Left ventricle myocardium inferior (tissue), 1 donor: Measurements from ENCODE around the gene RASL10B. TPM values are rescaled to one million over a fixed set of nuclear protein-coding genes. Genes with fewer than 3 reads are reported as not detected.

ENCODE experiments used
- DNase-seq: peaks from one replicate; pipeline ENCODE4 v3.0.0-alpha.2; 2020
- H3K27ac ChIP-seq: fragments of 200-600 bp; replicated peaks from 2 replicates; pipeline ENCODE4 v1.8.0; 2021
- H3K27me3 ChIP-seq: fragments of 200-600 bp; 2 replicates; pipeline ENCODE4 v1.8.0; 2021; ENCODE audit warnings: low read depth
- H3K36me3 ChIP-seq: fragments of 200-600 bp; 2 replicates; pipeline ENCODE4 v1.8.0; 2021
- H3K4me1 ChIP-seq: fragments of 200-600 bp; 2 replicates; pipeline ENCODE4 v1.8.0; 2021
- H3K4me3 ChIP-seq: fragments of 200-600 bp; 2 replicates; pipeline ENCODE4 v1.8.0; 2021; ENCODE audit warnings: mild to moderate bottlenecking, moderate library complexity
- H3K9me3 ChIP-seq: fragments of 200-600 bp; replicated peaks from 2 replicates; pipeline ENCODE4 v1.8.0; 2021
- CTCF ChIP-seq: fragments of 200-600 bp; IDR thresholded peaks from 2 replicates; pipeline ENCODE4 v1.8.0; 2021; ENCODE audit warnings: antibody characterized with exemption, mild to moderate bottlenecking, borderline replicate concordance
- intact Hi-C: fragments of 100-400 bp; cut with micrococcal nuclease; formaldehyde crosslinking; loops from one replicate; pipeline ENCODE4 v1.11.0; 2022
- total RNA-seq: library from RNA; stranded (reverse); fragmentation: NEBNext Ultra II Directional; extraction: Animal tissue kit (Norgen Biotek cat#: 25700); gene quantifications from one replicate; pipeline ENCODE4 v1.2.1, GENCODE V29; 2021
- donor health status: DM: no; HTN: yes; CAD: no; lungs with severe emphysema.

Gene RASL10B
- total RNA-seq, 1 donor from 2014 or later, result 18.4 TPM

- Histone ChIP-seq H3K27me3 (no peaks in the 10 kb centered on the region), H3K36me3 (no peaks in the 10 kb centered on the region), H3K27ac (peak overlapping the region; percentile 35), H3K4me3 (peak overlapping the region; percentile 77), H3K4me1 (peaks cover 24% of the 10 kb centered on the region), H3K9me3 (no peaks in the 10 kb centered on the region)
- no peak for DNase-seq
- TF ChIP-seq CTCF, result no peak
- intact Hi-C loops, result no loop called here
Observed at GRCh38 chr17:35731917-35732805, 722 bp downstream of the RASL10B start.

- H3K27ac ChIP-seq, result no peak overlapping the region
- H3K4me1 ChIP-seq, result peaks cover 21% of the 10 kb centered on the region
- no peak for TF ChIP-seq CTCF
- no peaks in the 10 kb centered on the region for H3K27me3 ChIP-seq
- H3K9me3 ChIP-seq, result no peaks in the 10 kb centered on the region
- H3K4me3 ChIP-seq, result peak overlapping the region; percentile 77
- H3K36me3 ChIP-seq, result no peaks in the 10 kb centered on the region
- DNase-seq, result no peak
- intact Hi-C loops, result no loop called here
Observed at GRCh38 chr17:35732806-35733136, 1.3 kb downstream of the RASL10B start.

GRCh38 chr17:35733366-35733765, 1.9 kb downstream of the RASL10B start:
- no peak for TF ChIP-seq CTCF
- Histone ChIP-seq H3K4me1 (peaks cover 21% of the 10 kb centered on the region), H3K27me3 (no peaks in the 10 kb centered on the region), H3K9me3 (no peaks in the 10 kb centered on the region), H3K27ac (no peak overlapping the region), H3K4me3 (no peak overlapping the region), H3K36me3 (no peaks in the 10 kb centered on the region)
- intact Hi-C loops, result no loop called here
- no peak for DNase-seq

GRCh38 chr17:35734396-35734795, 3.0 kb downstream of the RASL10B start:
- H3K9me3 ChIP-seq, result no peaks in the 10 kb centered on the region
- H3K36me3 ChIP-seq, result no peaks in the 10 kb centered on the region
- no peak overlapping the region for H3K4me3 ChIP-seq
- H3K4me1 ChIP-seq, result peaks cover 21% of the 10 kb centered on the region
- H3K27me3 ChIP-seq, result no peaks in the 10 kb centered on the region
- TF ChIP-seq CTCF, result no peak
- no peak for DNase-seq
- intact Hi-C loops, result no loop called here
- no peak overlapping the region for H3K27ac ChIP-seq

- Histone ChIP-seq H3K27ac (no peak overlapping the region), H3K27me3 (no peaks in the 10 kb centered on the region), H3K4me1 (peaks cover 21% of the 10 kb centered on the region), H3K36me3 (no peaks in the 10 kb centered on the region), H3K4me3 (no peak overlapping the region), H3K9me3 (no peaks in the 10 kb centered on the region)
- DNase-seq, result no peak
- TF ChIP-seq CTCF, result no peak
- intact Hi-C loops, result no loop called here
Observed at GRCh38 chr17:35735036-35735805, 3.8 kb downstream of the RASL10B start.
